HAP-1 (cell line): ENCODE results near the gene HLX.

Experiments used
- DNase-seq, 2 experiments: peaks; one replicate each; pipeline ENCODE4 v3.0.0-alpha.2; 2016 to 2020; ENCODE audit warnings: low spot score in 2 of 2
- H3K27me3 ChIP-seq: fragments of 250-450 bp; sonication (Bioruptor Pico); 2 replicates; pipeline ENCODE4 v1.5.1; 2020; ENCODE audit warnings: low read depth, mild to moderate bottlenecking, moderate library complexity
- H3K36me3 ChIP-seq: fragments of 250-450 bp; sonication (Bioruptor Pico); replicated peaks from 2 replicates; pipeline ENCODE4 v1.5.1; 2020; ENCODE audit warnings: mild to moderate bottlenecking
- H3K4me1 ChIP-seq: fragments of 250-450 bp; sonication (Bioruptor Pico); 2 replicates; pipeline ENCODE4 v1.5.1; 2020; ENCODE audit warnings: mild to moderate bottlenecking
- H3K4me3 ChIP-seq: fragments of 250-450 bp; sonication (Bioruptor Pico); 2 replicates; pipeline ENCODE4 v1.5.1; 2020; ENCODE audit warnings: mild to moderate bottlenecking, moderate library complexity
- H3K9me3 ChIP-seq: fragments of 250-450 bp; sonication (Bioruptor Pico); 2 replicates; pipeline ENCODE4 v1.5.1; 2020; ENCODE audit warnings: mild to moderate bottlenecking, moderate library complexity
- in situ Hi-C: fragments of 300-500 bp; cut with MboI; formaldehyde crosslinking; loops from 3 replicates; pipeline ENCODE4 v1.14.3; 2020; ENCODE audit warnings: low sequenced_read_pairs, inconsistent platforms, mixed read lengths

HLX gene

GRCh38 chr1:220877377-220878095 is 1.7 kb upstream of the HLX start:
- no peaks in the 10 kb centered on the region for H3K36me3 ChIP-seq
- H3K9me3 ChIP-seq = no peaks in the 10 kb centered on the region
- no peaks in the 10 kb centered on the region for H3K27me3 ChIP-seq
- H3K4me1 ChIP-seq = peaks cover 6% of the 10 kb centered on the region; the same call in 1 of the 2 replicates
- no peak overlapping the region for H3K4me3 ChIP-seq
- in situ Hi-C loops = no loop called here
- DNase-seq = no peak

- H3K36me3 ChIP-seq = no peaks in the 10 kb centered on the region
- H3K9me3 ChIP-seq = no peaks in the 10 kb centered on the region
- in situ Hi-C loops = no loop called here
- H3K4me3 ChIP-seq = peak overlapping the region; percentile 65
- no peak for DNase-seq
- H3K4me1 ChIP-seq = peaks cover 6% of the 10 kb centered on the region; the same call in 1 of the 2 replicates
- no peaks in the 10 kb centered on the region for H3K27me3 ChIP-seq
These were observed 810 bp upstream of the HLX start for GRCh38 chr1:220878191-220879075.

GRCh38 chr1:220879509-220880361 is 492 bp downstream of the HLX start:
- DNase-seq = peak; percentile 36 to 68
- peaks cover 6% of the 10 kb centered on the region; the same call in 1 of the 2 replicates for H3K4me1 ChIP-seq
- H3K27me3 ChIP-seq = no peaks in the 10 kb centered on the region
- H3K9me3 ChIP-seq = no peaks in the 10 kb centered on the region
- H3K36me3 ChIP-seq = peaks cover 2% of the 10 kb centered on the region; the same call in 1 of the 2 replicates
- in situ Hi-C loops = no loop called here
- H3K4me3 ChIP-seq = peak overlapping the region; percentile 65

GRCh38 chr1:220880362-220880670 is 1.1 kb downstream of the HLX start:
- peaks cover 8% of the 10 kb centered on the region; the same call in 1 of the 2 replicates for H3K36me3 ChIP-seq
- H3K27me3 ChIP-seq = no peaks in the 10 kb centered on the region
- peaks cover 6% of the 10 kb centered on the region; the same call in 1 of the 2 replicates for H3K4me1 ChIP-seq
- H3K9me3 ChIP-seq = no peaks in the 10 kb centered on the region
- in situ Hi-C loops = no loop called here
- peak overlapping the region; percentile 65 for H3K4me3 ChIP-seq
- no peak for DNase-seq

GRCh38 chr1:220880726-220881506 is 1.7 kb downstream of the HLX start:
- peak overlapping the region; percentile 65 for H3K4me3 ChIP-seq
- H3K36me3 ChIP-seq = peaks cover 8% of the 10 kb centered on the region; the same call in 1 of the 2 replicates
- H3K9me3 ChIP-seq = no peaks in the 10 kb centered on the region
- in situ Hi-C loops = no loop called here
- DNase-seq = peak; percentile 49 to 65
- H3K4me1 ChIP-seq = peaks cover 6% of the 10 kb centered on the region; the same call in 1 of the 2 replicates
- H3K27me3 ChIP-seq = no peaks in the 10 kb centered on the region

GRCh38 chr1:220882061-220882891 is 3.0 kb downstream of the HLX start:
- no peaks in the 10 kb centered on the region for H3K9me3 ChIP-seq
- no peak overlapping the region for H3K4me3 ChIP-seq
- in situ Hi-C loops = no loop called here
- H3K27me3 ChIP-seq = no peaks in the 10 kb centered on the region
- DNase-seq = no peak
- H3K4me1 ChIP-seq = peaks cover 6% of the 10 kb centered on the region; the same call in 1 of the 2 replicates
- H3K36me3 ChIP-seq = peaks cover 8% of the 10 kb centered on the region; the same call in 1 of the 2 replicates

GRCh38 chr1:220884109-220884980 is 5.1 kb downstream of the HLX start:
- DNase-seq = no peak
- Histone ChIP-seq H3K36me3 (peaks cover 8% of the 10 kb centered on the region; the same call in 1 of the 2 replicates), H3K27me3 (no peaks in the 10 kb centered on the region), H3K9me3 (no peaks in the 10 kb centered on the region), H3K4me1 (no peaks in the 10 kb centered on the region), H3K4me3 (no peak overlapping the region)
- in situ Hi-C loops = no loop called here

GRCh38 chr1:220884981-220885918 is 6.0 kb downstream of the HLX start:
- in situ Hi-C loops = no loop called here

GRCh38 chr1:220885971-220886370 is 6.7 kb downstream of the HLX start:
- Histone ChIP-seq H3K9me3 (no peaks in the 10 kb centered on the region), H3K27me3 (no peaks in the 10 kb centered on the region), H3K4me1 (no peaks in the 10 kb centered on the region), H3K36me3 (peaks cover 8% of the 10 kb centered on the region; the same call in 1 of the 2 replicates), H3K4me3 (no peak overlapping the region)
- DNase-seq = no peak
- in situ Hi-C loops = no loop called here

More at GRCh38 chr1:220884981-220885918, 6.0 kb downstream of the HLX start:
- no peak for DNase-seq
- no peaks in the 10 kb centered on the region for H3K27me3 ChIP-seq
- H3K4me3 ChIP-seq = no peak overlapping the region
- H3K4me1 ChIP-seq = no peaks in the 10 kb centered on the region
- H3K9me3 ChIP-seq = no peaks in the 10 kb centered on the region
- H3K36me3 ChIP-seq = peaks cover 8% of the 10 kb centered on the region; the same call in 1 of the 2 replicates

GRCh38 chr1:220886470-220887201 is 7.4 kb downstream of the HLX start:
- H3K9me3 ChIP-seq = no peaks in the 10 kb centered on the region
- H3K36me3 ChIP-seq = peaks cover 8% of the 10 kb centered on the region; the same call in 1 of the 2 replicates
- no peaks in the 10 kb centered on the region for H3K4me1 ChIP-seq
- in situ Hi-C loops = no loop called here
- no peak overlapping the region for H3K4me3 ChIP-seq
- no peaks in the 10 kb centered on the region for H3K27me3 ChIP-seq
- DNase-seq = no peak
